Measurements from ENCODE around the gene IKZF4.
"Not testable (repeated sequence)": the region's sequence is repeated elsewhere in the genome, so short reads cannot be mapped to it uniquely, and the experiment has no call there.

IKZF4 gene

GRCh38 chr12:56020423-56021184, at the start of gene IKZF4:
IKZF4 (plus strand) TSS chr12:56021043; CDS start chr12:56021494, 451 bp downstream.
- H3K9me3 Mint-ChIP-seq: no peaks in the 10 kb centered on the region
- H3K36me3 Mint-ChIP-seq (ENCODE audit: low read depth): peaks cover 19% of the 10 kb centered on the region
- H3K27me3 Mint-ChIP-seq (ENCODE audit: low read depth): no peaks in the 10 kb centered on the region
- H3K4me3 Mint-ChIP-seq: peak within 1 kb of the TSS; percentile 99
- H3K4me1 Mint-ChIP-seq (ENCODE audit: low read depth): peaks cover 40% of the 10 kb centered on the region
- H3K27ac Mint-ChIP-seq: peak within 1 kb of the TSS; percentile 97

GRCh38 chr12:55972042-55972441, 48.8 kb upstream of the IKZF4 start:
- Mint-ChIP-seq H3K9me3 (no peaks in the 10 kb centered on the region), H3K36me3 (ENCODE audit: low read depth) (peaks cover 19% of the 10 kb centered on the region), H3K27ac (peak overlapping the region; percentile 23), H3K4me1 (ENCODE audit: low read depth) (peaks cover 22% of the 10 kb centered on the region), H3K4me3 (peak overlapping the region; percentile 6), H3K27me3 (ENCODE audit: low read depth) (no peaks in the 10 kb centered on the region)

- Mint-ChIP-seq H3K36me3 (ENCODE audit: low read depth) (peaks cover 19% of the 10 kb centered on the region), H3K27ac (peak overlapping the region; percentile 23), H3K4me1 (ENCODE audit: low read depth) (peaks cover 20% of the 10 kb centered on the region), H3K27me3 (ENCODE audit: low read depth) (no peaks in the 10 kb centered on the region), H3K4me3 (peak overlapping the region; percentile 6), H3K9me3 (no peaks in the 10 kb centered on the region)
Observed at GRCh38 chr12:55972456-55972855, 48.4 kb upstream of the IKZF4 start.

GRCh38 chr12:55972911-55973598, 47.8 kb upstream of the IKZF4 start:
- H3K4me3 Mint-ChIP-seq: no peak overlapping the region
- peaks cover 14% of the 10 kb centered on the region for H3K4me1 Mint-ChIP-seq (ENCODE audit: low read depth)
- no peaks in the 10 kb centered on the region for H3K27me3 Mint-ChIP-seq (ENCODE audit: low read depth)
- H3K36me3 Mint-ChIP-seq (ENCODE audit: low read depth): peaks cover 17% of the 10 kb centered on the region
- no peak overlapping the region for H3K27ac Mint-ChIP-seq
- H3K9me3 Mint-ChIP-seq: no peaks in the 10 kb centered on the region

GRCh38 chr12:55973599-55974307, 47.1 kb upstream of the IKZF4 start, which contains the start of gene RAB5B:
RAB5B (plus strand) TSS chr12:55974078; CDS start chr12:55986961, 12,883 bp downstream.
- Mint-ChIP-seq H3K4me3 (no peak within 1 kb of the TSS), H3K36me3 (ENCODE audit: low read depth) (peaks cover 17% of the 10 kb centered on the region), H3K9me3 (no peaks in the 10 kb centered on the region), H3K27me3 (ENCODE audit: low read depth) (no peaks in the 10 kb centered on the region), H3K27ac (no peak within 1 kb of the TSS), H3K4me1 (ENCODE audit: low read depth) (peaks cover 10% of the 10 kb centered on the region)

GRCh38 chr12:55974308-55974730, 46.5 kb upstream of the IKZF4 start:
- H3K9me3 Mint-ChIP-seq: no peaks in the 10 kb centered on the region

GRCh38 chr12:55978393-55978792, 42.5 kb upstream of the IKZF4 start:
- Mint-ChIP-seq H3K4me3 (no peak overlapping the region), H3K27ac (no peak overlapping the region), H3K27me3 (ENCODE audit: low read depth) (no peaks in the 10 kb centered on the region), H3K9me3 (no peaks in the 10 kb centered on the region), H3K36me3 (ENCODE audit: low read depth) (peaks cover 29% of the 10 kb centered on the region), H3K4me1 (ENCODE audit: low read depth) (peaks cover 11% of the 10 kb centered on the region)

More at GRCh38 chr12:55974308-55974730, 46.5 kb upstream of the IKZF4 start:
- Mint-ChIP-seq H3K4me1 (ENCODE audit: low read depth) (peaks cover 10% of the 10 kb centered on the region), H3K27ac (no peak overlapping the region), H3K27me3 (ENCODE audit: low read depth) (no peaks in the 10 kb centered on the region), H3K4me3 (no peak overlapping the region), H3K36me3 (ENCODE audit: low read depth) (peaks cover 17% of the 10 kb centered on the region)

GRCh38 chr12:55979069-55979468, 41.8 kb upstream of the IKZF4 start:
- no peak overlapping the region for H3K27ac Mint-ChIP-seq
- no peaks in the 10 kb centered on the region for H3K9me3 Mint-ChIP-seq
- peaks cover 33% of the 10 kb centered on the region for H3K36me3 Mint-ChIP-seq (ENCODE audit: low read depth)
- H3K4me3 Mint-ChIP-seq: no peak overlapping the region
- H3K27me3 Mint-ChIP-seq (ENCODE audit: low read depth): no peaks in the 10 kb centered on the region
- peaks cover 15% of the 10 kb centered on the region for H3K4me1 Mint-ChIP-seq (ENCODE audit: low read depth)

GRCh38 chr12:55981882-55982281, 39.0 kb upstream of the IKZF4 start:
- not testable (repeated sequence) for H3K27ac Mint-ChIP-seq; H3K27me3 Mint-ChIP-seq (ENCODE audit: low read depth); H3K9me3 Mint-ChIP-seq; H3K4me3 Mint-ChIP-seq
- Mint-ChIP-seq H3K36me3 (ENCODE audit: low read depth) (peaks cover 39% of the 10 kb centered on the region), H3K4me1 (ENCODE audit: low read depth) (peaks cover 14% of the 10 kb centered on the region)

- no peaks in the 10 kb centered on the region for H3K9me3 Mint-ChIP-seq
- H3K4me1 Mint-ChIP-seq (ENCODE audit: low read depth): peaks cover 14% of the 10 kb centered on the region
- no peaks in the 10 kb centered on the region for H3K27me3 Mint-ChIP-seq (ENCODE audit: low read depth)
- H3K27ac Mint-ChIP-seq: no peak overlapping the region
- no peak overlapping the region for H3K4me3 Mint-ChIP-seq
- H3K36me3 Mint-ChIP-seq (ENCODE audit: low read depth): peaks cover 39% of the 10 kb centered on the region
Observed at GRCh38 chr12:55982319-55982936, 38.4 kb upstream of the IKZF4 start.

- H3K36me3 Mint-ChIP-seq (ENCODE audit: low read depth): peaks cover 38% of the 10 kb centered on the region
- peaks cover 13% of the 10 kb centered on the region for H3K4me1 Mint-ChIP-seq (ENCODE audit: low read depth)
- H3K4me3 Mint-ChIP-seq: no peak overlapping the region
- no peak overlapping the region for H3K27ac Mint-ChIP-seq
- no peaks in the 10 kb centered on the region for H3K27me3 Mint-ChIP-seq (ENCODE audit: low read depth)
- no peaks in the 10 kb centered on the region for H3K9me3 Mint-ChIP-seq
Observed at GRCh38 chr12:55983232-55983842, 37.5 kb upstream of the IKZF4 start.

- peaks cover 38% of the 10 kb centered on the region for H3K36me3 Mint-ChIP-seq (ENCODE audit: low read depth)
- H3K9me3 Mint-ChIP-seq: no peaks in the 10 kb centered on the region
- H3K4me3 Mint-ChIP-seq: no peak overlapping the region
- H3K27me3 Mint-ChIP-seq (ENCODE audit: low read depth): no peaks in the 10 kb centered on the region
- no peak overlapping the region for H3K27ac Mint-ChIP-seq
- peaks cover 11% of the 10 kb centered on the region for H3K4me1 Mint-ChIP-seq (ENCODE audit: low read depth)
Observed at GRCh38 chr12:55984861-55985260, 36.0 kb upstream of the IKZF4 start.

GRCh38 chr12:55985341-55985740, 35.5 kb upstream of the IKZF4 start:
- Mint-ChIP-seq H3K36me3 (ENCODE audit: low read depth) (peaks cover 37% of the 10 kb centered on the region), H3K27ac (peak overlapping the region; percentile 3), H3K9me3 (no peaks in the 10 kb centered on the region), H3K27me3 (ENCODE audit: low read depth) (no peaks in the 10 kb centered on the region), H3K4me3 (no peak overlapping the region), H3K4me1 (ENCODE audit: low read depth) (peaks cover 8% of the 10 kb centered on the region)

- H3K27me3 Mint-ChIP-seq (ENCODE audit: low read depth); H3K9me3 Mint-ChIP-seq; H3K4me1 Mint-ChIP-seq (ENCODE audit: low read depth); H3K4me3 Mint-ChIP-seq; H3K27ac Mint-ChIP-seq: not testable (repeated sequence)
- H3K36me3 Mint-ChIP-seq (ENCODE audit: low read depth): peaks cover 39% of the 10 kb centered on the region
Observed at GRCh38 chr12:55985976-55986375, 34.9 kb upstream of the IKZF4 start.

Data from T-helper 1 cell treated with Interleukin-12 subunit alpha and Interleukin-12 subunit beta and Interleukin-4 antibody, amounts not matched to agents 30 μg/mL and 1 μg/mL, for 36 hours (primary cell).